ENCODE results near the gene SETDB2. TPM values are rescaled to one million over a fixed set of nuclear protein-coding genes. Genes with fewer than 3 reads are reported as not detected.
A peak's percentile ranks its signal among the peaks of the same experiment; 100 is the strongest.

The SETDB2 gene
- total and polyA plus RNA-seq, 2 of the 4 experiments (the other 2 are of a cell fraction), result 4.3 to 5.7 TPM

GRCh38 chr13:49488563-49488962 is 44.5 kb downstream of the SETDB2 start:
- H3K36me3 ChIP-seq (ENCODE audit: control insufficient read depth, insufficient read depth, low read length), result peaks cover 12% of the 10 kb centered on the region
- H3K4me3 ChIP-seq (ENCODE audit: insufficient read depth, low read depth, low read length), result no peak overlapping the region
- no peaks in the 10 kb centered on the region for H3K27me3 ChIP-seq (ENCODE audit: control insufficient read depth, insufficient read depth, low read length)
- no peak overlapping the region for H2AFZ ChIP-seq (replicated peaks; ENCODE audit: low read length, poor library complexity)
- dilution Hi-C loops (cut with HindIII; ENCODE audit: low sequenced_read_pairs, unreplicated experiment), result no loop called here
- in situ Hi-C loops (cut with MboI; ENCODE audit: low sequenced_read_pairs), result no loop called here
- ChIA-PET CTCF (no interaction called here), POLR2A (ENCODE audit: unreplicated experiment) (interaction anchor here (0.6 kb wide), 1 partner anchor 45 kb away, joined by 3 read pairs; no protein-coding TSS in a partner anchor)
- no peak overlapping the region for H2BK120ac ChIP-seq (ENCODE audit: low read depth, low read length)
- H2BK5ac ChIP-seq (ENCODE audit: low read depth, low read length, poor library complexity, severe bottlenecking), result peak overlapping the region; percentile 57
- H3K79me1 ChIP-seq (ENCODE audit: low read depth in 1 of 2, low read length in 2 of 2), result no peaks in the 10 kb centered on the region; a peak in 1 of 4 replicates
- H3K56ac ChIP-seq (ENCODE audit: extremely low read depth, insufficient read depth, low read length), result no peak overlapping the region
- no peak overlapping the region for H2AK5ac ChIP-seq (ENCODE audit: low read depth, low read length)
- H3K9me1 ChIP-seq (ENCODE audit: insufficient read depth, low read length), result no peaks in the 10 kb centered on the region
- H4K91ac ChIP-seq (ENCODE audit: insufficient read depth, low read depth, low read length), result no peak overlapping the region
- no peak overlapping the region for H4K5ac ChIP-seq (ENCODE audit: low read depth, low read length)
- no peak overlapping the region for H2BK20ac ChIP-seq (ENCODE audit: low read depth, low read length)
- H3K4me1 ChIP-seq (ENCODE audit: control insufficient read depth, insufficient read depth, low read length), result peaks cover 2% of the 10 kb centered on the region; the same call in 1 of the 2 replicates
- H3K9me3 ChIP-seq (ENCODE audit: control insufficient read depth, insufficient read depth, low read length), result no peaks in the 10 kb centered on the region
- TF ChIP-seq FOS (IDR thresholded peaks at IDR 0.05; ENCODE audit: low read depth, low read length), result no peak
- no peak for TF ChIP-seq USF2 (IDR thresholded peaks at IDR 0.05; ENCODE audit: low read depth, low read length)
- TF ChIP-seq RAD21 (IDR thresholded peaks at IDR 0.05; ENCODE audit: low read length), result no peak
- no peak for TF ChIP-seq MAFK (IDR thresholded peaks at IDR 0.05; ENCODE audit: low read depth, low read length)
- no peak for TF ChIP-seq CTCF (conservative IDR thresholded peaks at IDR 0.05; ENCODE audit: low read depth, low read length)
- no peak for TF ChIP-seq BHLHE40 (IDR thresholded peaks at IDR 0.05; ENCODE audit: low read depth, low read length)
- TF ChIP-seq MXI1 (IDR thresholded peaks at IDR 0.05; ENCODE audit: borderline replicate concordance, low read depth, low read length), result no peak
- no peak for TF ChIP-seq MAZ (IDR thresholded peaks at IDR 0.05; ENCODE audit: borderline replicate concordance, low read depth, low read length)
- TF ChIP-seq RCOR1 (IDR thresholded peaks at IDR 0.05; ENCODE audit: insufficient replicate concordance, low read length), result no peak
- TF ChIP-seq NFE2L2 (IDR thresholded peaks at IDR 0.05; ENCODE audit: low read depth, low read length), result no peak
- TF ChIP-seq CHD1 (IDR thresholded peaks at IDR 0.05; ENCODE audit: low read depth, low read length), result no peak
- no peak overlapping the region for H4K8ac ChIP-seq (ENCODE audit: low read depth in 2 of 2, low read length in 2 of 2)
- ATAC-seq (ENCODE audit: low read depth) (peak; percentile 92), DNase-seq (peak; percentile 53)
- no peaks in the 10 kb centered on the region for H4K20me1 ChIP-seq (ENCODE audit: insufficient read depth, low read length)
- no peak overlapping the region for H3K27ac ChIP-seq (ENCODE audit: insufficient read depth, low read length)
- H3K23ac ChIP-seq (ENCODE audit: low read depth, low read length), result no peak overlapping the region
- H3K4ac ChIP-seq (ENCODE audit: low read depth, low read length), result no peak overlapping the region
- H3K9ac ChIP-seq (ENCODE audit: low read depth, low read length), result no peak overlapping the region
- no peak overlapping the region for H3K14ac ChIP-seq (replicated peaks; ENCODE audit: low read depth, low read length)
- intact Hi-C loops (cut with micrococcal nuclease), result no loop called here
- no CpG with 5 or more reads among the region's 2 CpGs for WGBS, 2 experiments (ENCODE audit: extremely low coverage in 2 of 2, insufficient read length in 1 of 2)
- H3K4me2 ChIP-seq (ENCODE audit: low read depth, low read length), result no peak overlapping the region
- BruUV-seq (replicated peaks), result no TSS peak
- no peak overlapping the region for H2BK15ac ChIP-seq (ENCODE audit: low read depth, low read length)
- peak overlapping the region; percentile 23; the same call in 1 of the 2 replicates for H3K18ac ChIP-seq (ENCODE audit: low read depth, low read length)
- H2AK9ac ChIP-seq (replicated peaks; ENCODE audit: low read depth, low read length, poor library complexity), result no peak overlapping the region

All from IMR-90 (cell line).